GM18873 (cell line): ENCODE measurements around the gene SHANK1.

Experiments used
- ATAC-seq: cut with Tn5 transposase; IDR thresholded peaks from one replicate; pipeline ENCODE4 v1.9.1; 2021; ENCODE audit warnings: mild to moderate bottlenecking, moderate library complexity, moderate number of reproducible peaks; ENCODE audit not compliant: unreplicated experiment, low FRiP score

Gene SHANK1

DNA sequence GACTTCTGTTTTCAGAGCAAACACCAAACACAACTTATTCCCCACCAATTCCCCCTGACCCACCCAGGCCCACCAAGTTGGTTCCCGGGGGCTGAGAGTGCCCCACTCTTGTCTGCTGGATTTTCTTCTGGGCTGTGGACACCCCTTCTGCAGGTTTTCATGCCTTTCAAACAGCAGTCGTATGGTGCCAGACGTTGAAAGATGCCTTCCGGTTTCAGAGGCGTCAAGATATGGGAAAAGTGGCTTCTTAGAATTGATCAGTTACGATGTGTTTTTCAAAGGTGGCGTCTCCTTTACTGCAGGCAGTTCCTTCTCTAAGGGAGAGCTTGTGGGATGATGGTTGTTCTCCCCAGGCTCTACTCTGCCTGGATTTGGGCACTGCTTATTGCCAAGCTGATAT is 16.3 kb upstream of the SHANK1 start:
- no peak for ATAC-seq

- no peak for ATAC-seq
These were observed 10.3 kb upstream of the SHANK1 start for GRCh38 chr19:50729894-50730293.

DNA sequence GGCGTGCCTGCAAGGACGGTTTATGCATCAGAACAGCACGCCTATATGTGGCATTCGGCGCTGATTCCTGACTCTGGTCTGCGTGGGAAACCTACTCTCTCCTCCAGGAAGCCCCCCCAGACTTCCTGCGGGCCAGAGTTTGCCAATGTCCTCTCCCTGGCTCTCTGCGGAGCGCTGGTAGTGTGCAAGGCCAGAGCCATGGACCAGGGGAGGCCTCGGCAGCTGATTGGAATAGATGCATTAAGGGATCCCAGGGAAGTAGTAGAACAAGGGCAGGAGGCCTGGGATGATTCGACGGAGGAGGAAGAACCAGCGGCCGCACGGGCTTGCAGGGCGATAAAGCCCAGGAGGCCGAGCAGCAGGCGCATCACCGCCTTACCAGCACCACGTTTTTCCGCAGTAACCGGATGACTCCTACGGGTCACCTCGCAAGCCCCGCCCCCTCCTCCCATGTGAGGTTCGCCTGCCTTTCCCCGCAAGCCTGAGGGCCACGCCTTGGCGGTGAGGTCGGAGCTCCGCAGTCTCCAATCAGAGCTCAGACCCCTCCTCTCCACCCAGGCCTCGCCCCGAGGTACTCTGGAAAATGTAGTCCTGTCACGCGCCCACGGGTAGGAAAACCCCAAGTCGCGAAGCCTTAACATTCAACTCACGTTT is 8.6 kb upstream of the SHANK1 start:
- ATAC-seq: no peak

GRCh38 chr19:50725911-50726230 is 6.3 kb upstream of the SHANK1 start:
- ATAC-seq: no peak

DNA sequence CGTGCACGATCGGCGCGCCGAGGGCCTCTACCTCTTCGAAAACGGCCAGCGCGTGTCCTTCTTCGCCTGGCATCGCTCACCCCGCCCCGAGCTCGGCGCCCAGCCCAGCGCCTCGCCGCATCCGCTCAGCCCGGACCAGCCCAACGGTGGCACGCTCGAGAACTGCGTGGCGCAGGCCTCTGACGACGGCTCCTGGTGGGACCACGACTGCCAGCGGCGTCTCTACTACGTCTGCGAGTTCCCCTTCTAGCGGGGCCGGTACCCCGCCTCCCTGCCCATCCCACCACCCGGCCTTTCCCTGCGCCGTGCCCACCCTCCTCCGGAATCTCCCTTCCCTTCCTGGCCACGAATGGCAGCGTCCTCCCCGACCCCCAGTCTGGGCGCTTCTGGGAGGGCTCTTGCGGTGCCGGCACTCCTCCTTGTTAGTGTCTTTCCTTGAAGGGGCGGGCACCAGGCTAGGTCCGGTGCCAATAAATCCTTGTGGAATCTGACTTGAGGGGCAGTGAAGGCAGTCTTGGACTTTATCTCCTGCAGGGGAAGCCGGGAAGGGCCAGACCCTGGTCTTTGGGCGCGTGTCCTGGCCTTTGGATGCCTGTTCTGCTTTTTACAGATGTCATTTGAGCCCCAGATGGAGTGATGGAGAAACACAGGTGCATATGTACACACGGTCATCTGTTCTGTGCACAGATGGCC is 5.8 kb upstream of the SHANK1 start:
- ATAC-seq: no peak

- ATAC-seq: no peak
These were observed 5.1 kb upstream of the SHANK1 start for GRCh38 chr19:50724522-50725217.

DNA sequence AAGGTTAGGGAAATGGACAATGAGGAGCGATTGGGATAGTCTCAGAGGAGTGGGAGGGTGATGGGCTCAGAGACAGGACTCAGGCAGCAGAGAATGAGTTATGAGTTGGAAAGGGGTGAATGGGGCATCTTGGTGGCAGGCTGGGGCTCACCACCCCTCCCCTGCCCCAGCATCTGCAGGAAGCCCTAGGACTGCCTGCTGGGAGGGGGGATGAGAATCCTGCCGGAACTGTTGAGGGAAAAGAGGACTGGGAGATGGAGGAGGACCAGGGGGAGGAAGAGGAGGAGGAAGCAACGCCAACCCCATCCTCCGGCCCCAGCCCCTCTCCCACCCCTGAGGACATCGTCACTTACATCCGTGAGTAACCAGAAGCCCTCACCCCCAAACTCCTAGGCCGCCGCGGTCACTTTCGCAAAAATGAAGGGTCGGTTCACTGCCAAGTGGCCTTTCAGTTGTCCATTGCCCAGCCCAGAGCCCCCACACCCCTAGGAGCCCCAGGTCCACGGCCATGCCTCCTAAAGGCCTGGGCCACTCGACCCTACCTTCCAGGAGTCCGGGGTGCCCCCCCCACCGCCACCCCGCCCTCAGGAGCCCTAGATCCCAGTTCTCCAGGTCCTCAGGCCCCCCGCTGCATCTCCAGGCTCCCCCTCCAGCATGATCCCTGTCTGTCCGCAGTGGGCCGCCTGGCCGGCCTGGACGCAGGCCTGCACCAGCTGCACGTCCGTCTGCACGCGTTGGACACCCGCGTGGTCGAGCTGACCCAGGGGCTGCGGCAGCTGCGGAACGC is 4.3 kb upstream of the SHANK1 start:
- ATAC-seq: no peak

- no peak for ATAC-seq
These were observed 3.5 kb upstream of the SHANK1 start, which contains the start of gene CLEC11A for GRCh38 chr19:50723069-50723468. Gene CLEC11A (plus strand): TSS chr19:50723364. CDS start chr19:50723526, 162 bp downstream.

DNA sequence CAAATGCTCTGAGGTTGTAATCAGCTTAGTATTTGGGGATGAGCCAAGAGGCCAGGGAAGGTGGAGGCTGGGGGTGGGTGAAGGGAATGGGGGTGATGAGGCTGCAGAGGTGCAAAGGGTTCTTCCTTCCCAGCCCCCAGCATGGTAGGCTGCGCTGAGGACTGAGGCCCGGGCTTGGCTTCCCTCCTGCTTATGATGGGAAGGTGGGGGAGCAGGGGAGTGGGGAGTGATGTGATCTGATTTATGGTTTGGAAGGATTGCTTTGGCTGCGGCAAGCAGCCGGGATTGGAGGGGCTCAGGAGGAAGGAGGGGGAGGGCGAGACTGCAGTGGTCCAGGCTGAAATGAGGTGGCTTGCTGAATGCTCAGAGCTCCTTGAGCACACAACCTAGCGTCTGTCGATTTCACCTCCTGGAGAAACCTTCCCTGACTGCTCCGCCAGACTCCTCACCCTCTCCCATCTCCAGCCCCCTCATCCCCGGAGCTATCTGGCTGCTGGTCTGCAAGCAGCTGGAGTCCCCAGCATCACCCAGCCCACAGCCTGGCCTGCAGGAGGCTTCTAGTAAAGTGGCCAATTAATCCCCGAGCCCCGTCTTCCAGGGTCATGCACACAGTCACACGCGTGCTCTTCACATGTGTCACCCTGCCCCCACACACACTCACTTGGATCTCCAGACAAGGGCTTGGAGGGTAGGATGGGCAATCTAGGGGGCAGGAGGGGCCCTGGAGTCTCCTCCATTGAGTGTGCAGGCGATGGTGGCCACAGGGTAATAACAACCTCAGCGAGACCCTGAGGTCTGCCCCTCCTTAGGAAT is 2.8 kb upstream of the SHANK1 start:
- no peak for ATAC-seq

DNA sequence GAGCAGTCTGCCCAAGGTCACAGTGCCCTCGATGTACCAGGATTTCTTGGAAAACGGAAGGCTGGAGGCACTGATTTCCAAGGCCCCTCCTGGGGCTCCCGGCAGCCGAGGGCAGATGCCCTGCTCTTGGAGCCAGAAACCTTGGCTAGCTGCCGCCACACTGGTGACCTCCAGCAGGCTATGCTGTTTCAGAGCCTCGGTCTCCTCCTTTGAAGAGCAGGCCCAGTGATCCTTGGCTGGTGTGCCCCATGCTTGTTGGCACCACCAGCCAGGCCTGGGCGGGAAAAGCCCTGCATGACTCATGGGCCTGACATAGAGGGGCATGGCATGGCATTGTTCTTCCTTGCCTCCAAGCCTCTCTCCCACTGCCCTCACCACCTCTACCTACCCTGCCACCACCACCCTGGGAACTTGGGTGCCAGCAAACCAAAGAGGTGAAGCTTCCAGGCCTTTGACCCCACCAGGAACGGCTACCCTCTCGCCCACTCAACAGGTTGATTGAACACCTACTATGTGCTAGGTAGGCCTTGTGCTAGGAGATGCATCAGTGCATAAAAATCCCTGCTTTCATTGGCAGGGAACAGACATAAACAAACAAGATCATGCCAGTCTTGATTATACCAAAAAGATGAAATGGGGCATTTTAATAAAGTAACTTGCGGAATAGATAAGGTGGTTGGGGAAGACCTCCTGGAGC is 2.0 kb upstream of the SHANK1 start:
- no peak for ATAC-seq

GRCh38 chr19:50720921-50721381 is 1.3 kb upstream of the SHANK1 start:
- ATAC-seq: no peak

DNA sequence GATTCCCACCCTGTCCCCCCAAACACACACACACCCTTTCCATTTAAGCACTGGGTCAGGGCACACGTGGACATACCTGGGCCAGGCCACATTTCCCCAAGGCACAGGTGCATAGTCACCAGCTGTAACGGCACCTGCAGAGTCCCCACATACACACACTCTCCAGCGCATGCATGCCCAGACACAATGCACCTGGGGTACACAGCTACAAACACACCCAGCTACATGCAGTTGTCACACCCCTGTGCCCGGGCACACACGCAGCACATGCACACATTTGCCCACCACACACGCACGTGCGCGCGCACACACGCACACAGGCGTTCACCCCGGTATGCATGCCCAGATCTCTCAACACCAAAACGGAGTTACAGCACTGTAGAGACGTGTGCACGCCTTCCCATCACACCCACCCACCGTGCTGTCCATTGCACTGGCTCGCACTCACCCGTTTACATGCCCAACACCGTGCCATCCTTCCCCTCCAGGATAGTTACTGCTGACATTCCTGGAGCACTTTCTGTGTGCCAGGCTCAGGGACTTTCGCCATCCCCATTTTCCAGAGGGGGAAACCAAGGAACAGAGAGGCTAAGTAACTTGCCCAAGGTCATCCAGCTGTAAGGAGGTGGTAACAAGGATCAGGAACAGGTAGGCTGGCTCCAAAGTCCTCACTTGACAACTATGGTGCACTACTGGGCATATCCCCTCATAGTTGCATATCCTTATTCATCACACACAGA is 749 bp upstream of the SHANK1 start:
- ATAC-seq: no peak

DNA sequence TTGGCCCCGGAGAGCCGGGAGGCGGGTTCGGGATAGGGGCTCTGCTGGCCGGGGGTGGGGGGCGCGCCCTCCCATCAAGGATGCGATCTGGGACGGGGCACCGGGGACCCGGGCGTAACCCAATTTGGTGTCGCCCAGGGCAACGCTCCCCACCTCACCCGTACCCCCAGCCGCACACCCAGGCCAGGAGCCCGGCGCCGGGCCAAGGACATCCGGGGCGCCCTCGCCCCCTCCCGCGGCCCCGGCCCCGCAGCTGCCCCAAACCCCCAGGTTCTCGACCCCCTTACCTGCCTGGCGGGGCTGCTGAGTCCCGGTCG is 525 bp downstream of the SHANK1 start:
- no peak for ATAC-seq

DNA sequence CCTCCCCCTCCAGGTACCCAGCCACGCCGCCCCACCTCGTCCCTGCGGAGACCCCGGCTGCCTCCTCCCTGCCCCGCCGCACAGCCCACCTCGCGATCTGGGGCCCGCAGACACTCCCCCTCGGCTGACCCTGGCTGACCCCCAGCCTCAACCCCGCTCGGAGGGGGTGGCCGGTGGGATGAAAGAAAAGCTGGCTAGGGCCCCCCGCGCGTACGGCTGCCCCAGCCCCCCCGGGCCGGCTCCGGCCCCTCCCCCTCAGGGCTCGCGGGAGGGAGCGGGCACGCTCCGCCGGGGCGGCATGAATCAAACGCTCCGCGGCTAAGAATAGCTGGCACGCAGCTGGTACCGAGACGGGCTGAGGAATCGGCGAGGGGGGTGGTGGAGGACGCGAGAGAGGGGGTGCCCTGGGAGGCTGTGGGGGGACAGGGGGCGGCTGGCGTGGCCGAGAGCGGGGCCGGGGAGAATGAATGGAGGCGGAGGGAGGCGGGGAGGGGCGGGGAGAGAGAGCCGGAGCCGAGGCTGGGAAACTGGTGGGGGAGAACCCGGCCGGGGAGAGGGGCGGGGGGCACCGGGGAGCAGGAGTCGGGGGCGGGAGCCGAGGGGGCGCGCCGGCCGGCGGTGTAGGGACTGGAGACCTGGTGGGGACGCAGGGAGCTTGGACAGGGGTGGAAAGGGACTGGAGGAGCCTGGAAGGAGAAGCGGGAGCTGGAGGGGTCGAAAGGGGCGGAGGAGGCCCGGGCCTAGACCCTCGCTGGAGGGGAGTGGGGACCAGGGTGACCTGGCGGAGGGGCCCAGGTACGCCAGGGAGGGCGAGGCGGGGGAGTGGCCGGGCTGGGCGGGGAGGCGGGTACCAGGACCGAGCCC is 1.1 kb downstream of the SHANK1 start:
- ATAC-seq: no peak

DNA sequence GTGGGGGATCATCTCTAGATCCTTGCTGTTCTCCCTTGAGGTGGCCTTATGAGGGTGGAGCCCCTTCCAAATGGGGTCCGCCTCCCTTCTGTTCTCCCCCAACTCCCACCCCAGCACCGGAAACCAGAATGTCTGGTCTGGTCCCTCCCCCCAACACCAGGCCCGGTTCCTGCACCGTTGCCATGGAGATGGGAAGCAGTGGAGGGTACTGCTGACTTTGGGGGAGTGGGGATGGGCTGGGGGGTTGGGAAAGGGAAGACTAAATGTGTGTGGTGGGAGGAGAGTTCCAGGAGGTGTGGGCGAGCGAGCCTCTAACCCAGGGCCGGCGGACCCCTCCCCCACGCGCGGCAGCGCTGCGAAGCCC is 1.7 kb downstream of the SHANK1 start:
- no peak for ATAC-seq

GRCh38 chr19:50717026-50717723 is 2.4 kb downstream of the SHANK1 start:
- ATAC-seq: no peak

DNA sequence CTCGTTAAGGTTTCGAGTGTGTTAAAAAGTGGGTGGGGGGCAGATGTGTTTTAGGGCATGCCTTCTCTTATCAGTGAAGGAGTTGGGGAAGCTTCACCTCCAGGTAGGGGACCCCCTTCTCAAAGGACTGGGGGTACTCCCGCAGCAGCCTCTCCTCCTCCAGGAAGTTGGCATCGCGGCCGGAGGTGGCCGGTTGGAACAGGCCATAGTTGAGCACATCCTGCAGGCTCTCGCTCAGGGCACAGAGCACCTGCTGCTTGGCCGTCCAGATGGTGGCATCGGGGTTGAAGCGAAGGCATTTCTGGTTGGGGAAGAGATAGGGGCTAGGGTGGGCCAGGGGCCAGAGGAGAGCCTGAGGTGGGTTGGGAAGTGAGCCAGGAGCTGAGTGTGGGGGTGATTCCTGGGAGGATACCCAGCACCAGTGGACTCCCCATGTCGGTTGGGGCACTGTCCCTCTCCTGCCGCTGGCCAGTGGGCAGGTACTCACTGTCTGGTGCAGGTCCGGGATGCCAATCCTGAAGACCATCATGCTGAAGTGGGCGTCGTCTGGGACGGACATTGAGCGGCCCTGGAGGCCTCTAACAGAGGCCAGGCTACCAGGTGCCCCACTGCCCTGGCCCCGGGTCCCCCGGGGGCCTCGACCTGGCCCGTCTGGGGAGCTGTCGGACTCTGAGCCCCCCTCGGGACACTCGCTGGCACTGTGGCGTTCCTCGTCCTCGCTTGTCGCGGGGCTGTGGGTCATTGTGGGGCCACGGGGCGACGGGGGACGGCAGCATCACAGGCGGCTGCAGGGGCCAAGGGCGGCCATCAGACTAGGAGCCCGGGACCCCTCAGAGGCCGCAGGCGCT is 3.2 kb downstream of the SHANK1 start:
- ATAC-seq: no peak
